Hindlimb muscle (tissue), 1 donor: ENCODE data around the gene SLC38A7. TPM values are rescaled to one million over a fixed set of nuclear protein-coding genes. Genes with fewer than 3 reads are reported as not detected.
"Not testable (repeated sequence)": the region's sequence is repeated elsewhere in the genome, so short reads cannot be mapped to it uniquely, and the experiment has no call there.

Experiments used
- DNase-seq: peaks from one replicate; pipeline ENCODE4 v3.0.0-alpha.2; 2013
- polyA plus RNA-seq: library from polyadenylated mRNA; unstranded; fragments of 120-200 nt; gene quantifications from one replicate; pipeline ENCODE4 v1.2.1, GENCODE V29; 2013; ENCODE audit not compliant: insufficient read length

SLC38A7 gene
- polyA plus RNA-seq = 8.0 TPM

GRCh38 chr16:58684354-58685083 lies at the start of gene SLC38A7:
Gene SLC38A7 (minus strand): TSS chr16:58684770. CDS start chr16:58680126, 4,644 bp downstream.
- DNase-seq = peak; percentile 85

GRCh38 chr16:58733671-58734458 lies 49.3 kb upstream of the SLC38A7 start, which contains the start of gene GOT2:
Gene GOT2 (minus strand): TSS chr16:58734316. CDS start chr16:58734228, 88 bp downstream.
- peak; percentile 87 for DNase-seq

GRCh38 chr16:58733248-58733670 lies 48.7 kb upstream of the SLC38A7 start:
- DNase-seq = peak; percentile 2

GRCh38 chr16:58732545-58733247 lies 48.1 kb upstream of the SLC38A7 start:
- DNase-seq = peak; percentile 15

- DNase-seq = no peak
These were observed 46.3 kb upstream of the SLC38A7 start for GRCh38 chr16:58730724-58731370.

- DNase-seq = no peak
These were observed 43.4 kb upstream of the SLC38A7 start for GRCh38 chr16:58727796-58728568.

- DNase-seq = no peak
These were observed 42.6 kb upstream of the SLC38A7 start for GRCh38 chr16:58727028-58727781.

DNA sequence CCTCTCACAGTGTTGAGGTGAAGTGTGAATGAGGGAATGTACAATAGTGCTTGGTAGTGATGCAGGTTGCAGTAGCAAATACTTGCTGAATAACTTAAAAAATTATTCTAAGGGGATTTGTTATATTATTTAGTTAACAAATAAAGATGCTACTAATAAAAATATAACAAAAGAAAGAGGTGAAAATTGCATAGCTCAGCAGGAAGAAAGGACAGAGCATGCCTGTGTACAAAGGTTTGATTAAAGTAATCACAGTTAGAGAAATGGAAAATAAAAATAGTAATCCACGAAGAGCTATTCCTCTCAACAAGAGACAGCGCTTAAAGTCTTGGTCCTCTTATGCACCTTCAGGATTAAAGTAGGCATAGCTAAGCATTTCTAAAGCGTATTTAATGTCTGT lies 38.5 kb upstream of the SLC38A7 start:
- no peak for DNase-seq

- no peak for DNase-seq
These were observed 33.4 kb upstream of the SLC38A7 start for GRCh38 chr16:58717994-58718393.

GRCh38 chr16:58716468-58716867 lies 31.9 kb upstream of the SLC38A7 start:
- DNase-seq = no peak

- DNase-seq = no peak
These were observed 29.2 kb upstream of the SLC38A7 start for GRCh38 chr16:58713742-58714141.

GRCh38 chr16:58709333-58709732 lies 24.8 kb upstream of the SLC38A7 start:
- no peak for DNase-seq

- no peak for DNase-seq
These were observed 14.6 kb upstream of the SLC38A7 start for GRCh38 chr16:58699151-58699550.

GRCh38 chr16:58695368-58695767 lies 10.8 kb upstream of the SLC38A7 start:
- no peak for DNase-seq

- no peak for DNase-seq
These were observed 7.9 kb upstream of the SLC38A7 start for GRCh38 chr16:58692450-58692849.

GRCh38 chr16:58686985-58687706 lies 2.6 kb upstream of the SLC38A7 start:
- DNase-seq = not testable (repeated sequence)

GRCh38 chr16:58685084-58685449 lies 497 bp upstream of the SLC38A7 start:
- no peak for DNase-seq

DNA sequence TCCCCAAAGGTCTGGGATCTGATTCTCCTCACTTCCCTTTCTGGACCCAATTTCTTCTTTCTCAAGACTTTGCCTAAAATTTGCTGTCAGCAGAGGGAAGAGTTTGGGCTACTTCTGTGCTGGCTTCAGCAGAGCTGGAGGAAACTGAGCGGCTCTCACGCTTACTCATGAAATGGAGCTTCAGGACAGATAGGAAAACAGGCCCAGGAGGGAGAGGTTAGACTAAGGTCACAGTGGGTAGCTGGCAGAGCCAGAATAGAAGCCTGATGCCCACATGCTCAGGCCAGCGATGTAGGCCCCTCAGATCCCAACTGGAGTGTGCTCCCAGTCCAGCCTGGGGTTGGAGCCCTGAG lies 593 bp downstream of the SLC38A7 start:
- no peak for DNase-seq

GRCh38 chr16:58679763-58680162 lies 4.8 kb downstream of the SLC38A7 start:
- no peak for DNase-seq

DNA sequence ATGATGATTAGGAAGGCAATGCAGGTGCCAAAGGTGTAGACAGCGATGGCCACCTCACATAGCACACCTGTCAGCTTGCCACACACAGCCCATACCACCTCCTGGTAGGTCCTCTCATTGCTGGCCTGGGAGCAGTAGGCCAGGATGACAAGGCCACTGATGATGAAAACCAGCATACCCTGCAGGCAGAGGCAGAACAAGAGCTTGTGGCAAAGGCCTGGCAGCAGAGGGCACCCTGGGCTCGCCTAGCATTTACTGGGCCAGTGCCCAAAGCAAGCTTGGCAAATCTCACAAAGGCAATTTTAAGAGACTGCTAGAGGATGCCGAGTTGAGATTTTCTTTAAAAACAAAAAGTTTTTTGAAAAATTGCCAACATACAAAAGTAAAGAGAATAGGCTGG lies 5.9 kb downstream of the SLC38A7 start:
- DNase-seq = no peak
